Memory B cell (primary cell): ENCODE measurements around the gene C10orf62.
A peak's percentile ranks its signal among the peaks of the same experiment; 100 is the strongest.
"Not testable (repeated sequence)": the region's sequence is repeated elsewhere in the genome, so short reads cannot be mapped to it uniquely, and the experiment has no call there.

Experiments used
- ATAC-seq: fragments of 150-1000 bp; cut with Tn5 transposase; 2 replicates; pipeline ENCODE4 v1.10.0; 2021; ENCODE audit warnings: low read depth, mild to moderate bottlenecking, moderate library complexity
- DNase-seq, 2 donors: peaks; one replicate each; pipeline ENCODE4 v3.0.0; 2022; ENCODE audit warnings: low spot score in 2 of 2
- H3K27ac Mint-ChIP-seq: one replicate; pipeline ENCODE4 v1.8.0; 2022; ENCODE audit warnings: mild to moderate bottlenecking, moderate library complexity, mixed read lengths
- H3K27me3 Mint-ChIP-seq: one replicate; pipeline ENCODE4 v1.8.0; 2022; ENCODE audit warnings: mixed read lengths
- H3K36me3 Mint-ChIP-seq: one replicate; pipeline ENCODE4 v1.8.0; 2022; ENCODE audit warnings: mild to moderate bottlenecking, mixed read lengths
- H3K4me1 Mint-ChIP-seq: one replicate; pipeline ENCODE4 v1.8.0; 2022; ENCODE audit warnings: mixed read lengths
- H3K4me3 Mint-ChIP-seq: one replicate; pipeline ENCODE4 v1.8.0; 2022; ENCODE audit warnings: mild to moderate bottlenecking, moderate library complexity, mixed read lengths
- H3K9me3 Mint-ChIP-seq: one replicate; pipeline ENCODE4 v1.8.0; 2022; ENCODE audit warnings: mixed read lengths

Gene C10orf62

DNA sequence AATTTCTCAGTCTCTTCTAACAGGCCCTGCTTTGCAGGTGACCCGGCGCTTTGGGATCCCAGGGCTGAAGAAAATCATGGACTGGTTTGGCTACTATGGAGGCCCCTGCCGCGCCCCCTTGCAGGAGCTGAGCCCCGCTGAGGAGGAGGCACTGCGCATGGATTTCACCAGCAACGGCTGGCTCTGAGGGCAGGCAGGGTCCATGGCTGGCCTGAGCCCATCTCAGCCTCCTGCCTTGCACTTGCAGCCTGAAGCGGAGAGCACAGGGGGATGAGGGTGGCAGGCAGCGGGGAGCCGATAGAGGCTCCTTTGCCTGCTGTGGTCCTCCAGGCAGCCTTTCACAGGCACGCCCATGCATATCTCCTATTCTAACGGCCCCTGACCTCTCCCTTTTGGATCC lies 22.0 kb downstream of the C10orf62 start:
- Mint-ChIP-seq H3K36me3 (peaks cover under 1% of the 10 kb centered on the region), H3K4me3 (no peak overlapping the region), H3K9me3 (no peaks in the 10 kb centered on the region), H3K27me3 (peaks cover 3% of the 10 kb centered on the region), H3K27ac (no peak overlapping the region), H3K4me1 (no peaks in the 10 kb centered on the region)
- no peak for DNase-seq
- ATAC-seq = no peak

DNA sequence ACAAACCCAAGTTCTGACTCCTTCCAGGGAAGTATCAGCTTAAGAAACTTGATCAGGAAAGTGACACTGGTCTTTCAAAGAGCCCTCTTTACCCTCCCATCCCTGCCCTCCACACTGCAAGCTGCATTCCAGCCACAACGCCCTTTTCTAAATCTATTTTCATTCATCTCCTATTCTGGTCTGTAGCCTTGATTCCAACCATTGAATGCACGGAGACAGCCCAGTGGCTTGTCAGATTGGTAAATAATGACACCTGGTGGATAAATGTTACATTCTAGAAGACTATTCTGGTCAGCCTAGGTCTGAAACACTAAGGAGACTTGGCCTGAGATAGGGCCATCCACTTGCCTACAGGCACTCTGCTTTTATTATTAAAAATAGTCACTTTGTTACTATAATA lies 22.9 kb downstream of the C10orf62 start:
- H3K4me1 Mint-ChIP-seq = no peaks in the 10 kb centered on the region
- ATAC-seq = no peak
- H3K27me3 Mint-ChIP-seq = no peaks in the 10 kb centered on the region
- no peaks in the 10 kb centered on the region for H3K9me3 Mint-ChIP-seq
- H3K36me3 Mint-ChIP-seq = peaks cover 4% of the 10 kb centered on the region
- no peak overlapping the region for H3K27ac Mint-ChIP-seq
- H3K4me3 Mint-ChIP-seq = no peak overlapping the region
- no peak for DNase-seq

- peaks cover 4% of the 10 kb centered on the region for H3K36me3 Mint-ChIP-seq
- no peaks in the 10 kb centered on the region for H3K9me3 Mint-ChIP-seq
- ATAC-seq (no peak), DNase-seq (no peak)
- H3K4me1 Mint-ChIP-seq = no peaks in the 10 kb centered on the region
- H3K4me3 Mint-ChIP-seq = no peak overlapping the region
- H3K27me3 Mint-ChIP-seq = no peaks in the 10 kb centered on the region
- no peak overlapping the region for H3K27ac Mint-ChIP-seq
Observed at GRCh38 chr10:97618285-97618684, 28.8 kb downstream of the C10orf62 start.

- DNase-seq (no peak), ATAC-seq (no peak)
- Mint-ChIP-seq H3K27ac (no peak overlapping the region), H3K36me3 (peaks cover 4% of the 10 kb centered on the region), H3K4me1 (no peaks in the 10 kb centered on the region), H3K4me3 (no peak overlapping the region), H3K9me3 (no peaks in the 10 kb centered on the region), H3K27me3 (no peaks in the 10 kb centered on the region)
Observed at GRCh38 chr10:97618733-97619132, 29.2 kb downstream of the C10orf62 start.

DNA sequence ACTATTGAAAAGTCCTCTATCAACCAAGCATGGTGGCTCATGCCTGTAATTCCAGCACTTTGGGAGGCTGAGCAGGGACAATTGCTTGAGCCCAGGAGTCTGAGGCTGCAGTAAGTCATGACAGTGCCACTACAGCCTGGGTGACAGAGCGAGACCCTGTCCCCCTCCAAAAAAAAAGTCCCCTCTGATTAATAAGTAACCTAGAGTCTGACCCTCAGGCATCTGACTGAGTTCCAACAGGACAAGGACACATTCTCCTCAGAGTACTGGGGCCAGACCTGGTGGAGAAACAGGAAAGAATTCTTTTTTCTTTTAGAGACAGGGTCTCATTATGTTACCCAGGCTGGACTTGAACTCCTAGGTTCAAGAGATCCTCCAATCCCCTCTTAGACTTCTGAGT lies 33.8 kb downstream of the C10orf62 start:
- no peaks in the 10 kb centered on the region for H3K36me3 Mint-ChIP-seq
- no peak overlapping the region for H3K4me3 Mint-ChIP-seq
- no peak overlapping the region for H3K27ac Mint-ChIP-seq
- ATAC-seq (no peak), DNase-seq (no peak)
- H3K27me3 Mint-ChIP-seq = no peaks in the 10 kb centered on the region
- no peaks in the 10 kb centered on the region for H3K9me3 Mint-ChIP-seq
- H3K4me1 Mint-ChIP-seq = no peaks in the 10 kb centered on the region

- H3K4me3 Mint-ChIP-seq = no peak overlapping the region
- H3K36me3 Mint-ChIP-seq = no peaks in the 10 kb centered on the region
- ATAC-seq (no peak), DNase-seq (no peak)
- no peak overlapping the region for H3K27ac Mint-ChIP-seq
- no peaks in the 10 kb centered on the region for H3K27me3 Mint-ChIP-seq
- no peaks in the 10 kb centered on the region for H3K4me1 Mint-ChIP-seq
- no peaks in the 10 kb centered on the region for H3K9me3 Mint-ChIP-seq
Observed at GRCh38 chr10:97627731-97628130, 38.2 kb downstream of the C10orf62 start.

GRCh38 chr10:97628228-97628627 lies 38.7 kb downstream of the C10orf62 start:
- no peak for ATAC-seq
- DNase-seq = no peak
- Mint-ChIP-seq H3K4me1 (peaks cover 1% of the 10 kb centered on the region), H3K36me3 (no peaks in the 10 kb centered on the region), H3K27me3 (no peaks in the 10 kb centered on the region), H3K27ac (no peak overlapping the region), H3K9me3 (no peaks in the 10 kb centered on the region), H3K4me3 (no peak overlapping the region)

- no peaks in the 10 kb centered on the region for H3K27me3 Mint-ChIP-seq
- DNase-seq = no peak
- H3K27ac Mint-ChIP-seq = no peak overlapping the region
- H3K4me1 Mint-ChIP-seq = peaks cover 3% of the 10 kb centered on the region
- no peaks in the 10 kb centered on the region for H3K36me3 Mint-ChIP-seq
- no peaks in the 10 kb centered on the region for H3K9me3 Mint-ChIP-seq
- no peak for ATAC-seq
- no peak overlapping the region for H3K4me3 Mint-ChIP-seq
Observed at GRCh38 chr10:97629289-97629688, 39.8 kb downstream of the C10orf62 start.

DNA sequence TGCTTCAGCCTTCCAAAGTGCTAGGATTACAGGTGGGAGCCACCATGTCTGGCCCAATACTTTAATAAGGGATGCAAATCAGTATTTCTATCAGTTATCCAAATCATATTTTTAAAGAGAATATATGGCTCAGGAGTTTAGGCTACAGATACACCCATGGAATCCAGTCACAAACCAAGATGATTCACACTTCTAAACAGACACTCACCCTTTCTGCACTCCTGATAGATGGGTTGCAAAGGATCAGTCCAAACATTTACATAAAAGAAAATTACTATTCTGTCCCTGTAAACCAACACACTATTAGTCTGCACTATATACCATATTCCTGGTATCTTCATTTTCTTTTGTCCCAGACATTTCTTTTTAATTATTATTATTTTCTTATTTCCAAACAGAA lies 41.6 kb downstream of the C10orf62 start:
- DNase-seq = no peak
- Mint-ChIP-seq H3K9me3 (no peaks in the 10 kb centered on the region), H3K36me3 (no peaks in the 10 kb centered on the region), H3K27me3 (no peaks in the 10 kb centered on the region), H3K4me3 (no peak overlapping the region), H3K27ac (no peak overlapping the region), H3K4me1 (peaks cover 3% of the 10 kb centered on the region)
- no peak for ATAC-seq

DNA sequence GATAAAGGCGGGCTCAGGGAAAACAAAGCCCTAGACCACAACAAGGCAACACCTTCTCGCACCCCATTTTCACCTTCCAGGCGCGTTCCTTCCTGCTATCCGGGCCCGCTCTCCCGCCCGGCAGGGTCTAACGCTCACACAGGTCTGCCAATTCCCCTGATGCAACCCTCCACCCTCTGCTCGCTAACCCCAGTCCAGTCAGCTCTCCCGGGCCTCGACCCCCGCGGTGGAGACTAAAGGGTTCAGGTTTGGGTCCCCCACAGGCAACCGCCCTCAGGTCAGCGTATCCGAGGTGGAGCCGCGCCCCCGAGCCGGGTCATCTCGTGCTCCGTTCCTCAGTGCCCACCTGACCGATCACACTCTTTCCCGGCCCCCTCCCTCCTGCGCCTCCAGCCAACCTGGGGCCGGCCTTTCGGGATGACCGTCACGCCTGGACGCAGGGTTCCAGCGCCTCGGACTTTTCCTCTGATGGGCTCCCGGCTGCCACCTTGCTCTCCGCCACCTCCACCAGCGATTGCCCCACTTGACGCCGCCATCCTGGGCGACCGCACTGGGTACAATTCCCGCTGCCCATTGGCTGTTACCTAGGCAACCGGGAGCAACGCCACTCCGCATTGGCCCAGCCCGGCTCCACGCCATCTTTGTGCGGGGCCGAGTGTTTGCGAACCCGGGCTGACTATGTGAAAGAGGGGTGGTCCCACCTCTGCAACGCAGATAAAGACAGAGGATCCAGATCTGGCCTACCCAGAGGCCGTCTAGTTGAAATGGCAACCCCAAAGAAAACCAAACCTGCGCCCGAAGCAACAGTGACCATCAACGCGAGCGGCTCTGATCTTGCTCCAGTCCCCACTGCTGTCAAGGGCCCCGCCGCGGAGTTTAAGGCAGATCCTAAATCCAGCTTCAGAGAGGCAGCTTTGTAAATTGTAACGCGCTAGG lies 43.7 kb downstream of the C10orf62 start, which contains the start of gene MORN4:
Gene MORN4 (minus strand): TSS at position 552 of the 936 bp plus-strand sequence. CDS start 13,847 bp downstream, outside the sequence.
- no peaks in the 10 kb centered on the region for H3K9me3 Mint-ChIP-seq
- H3K27me3 Mint-ChIP-seq = no peaks in the 10 kb centered on the region
- peak within 1 kb of the TSS; percentile 96 for H3K4me3 Mint-ChIP-seq
- H3K27ac Mint-ChIP-seq = peak within 1 kb of the TSS; percentile 83
- peaks cover 3% of the 10 kb centered on the region for H3K4me1 Mint-ChIP-seq
- DNase-seq (peak; percentile 89 to 94), ATAC-seq (peak; percentile 100)
- H3K36me3 Mint-ChIP-seq = no peaks in the 10 kb centered on the region

DNA sequence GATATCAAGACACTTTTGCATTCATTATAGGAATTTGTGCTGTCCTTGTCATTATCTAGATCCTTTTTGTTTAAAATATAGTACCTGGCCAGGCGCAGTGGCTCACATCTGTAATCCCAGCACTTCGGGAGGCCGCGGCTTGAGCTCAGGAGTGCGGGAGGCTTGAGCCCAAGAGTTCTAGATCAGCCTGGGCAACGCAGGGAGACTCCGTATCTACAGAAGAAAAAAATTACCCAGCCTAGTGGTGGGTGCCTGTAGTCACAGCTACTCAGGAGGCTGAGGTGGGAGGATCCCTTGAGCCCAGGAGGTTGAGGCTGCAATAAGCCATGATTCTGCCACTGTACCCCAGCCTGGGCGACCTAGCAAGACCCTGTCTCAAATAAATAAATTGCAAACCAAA lies 44.4 kb downstream of the C10orf62 start:
- Mint-ChIP-seq H3K36me3 (no peaks in the 10 kb centered on the region), H3K27ac (no peak overlapping the region), H3K4me1 (peaks cover 3% of the 10 kb centered on the region), H3K9me3 (no peaks in the 10 kb centered on the region), H3K27me3 (no peaks in the 10 kb centered on the region), H3K4me3 (peak overlapping the region; percentile 96)
- ATAC-seq (no peak), DNase-seq (no peak)

DNA sequence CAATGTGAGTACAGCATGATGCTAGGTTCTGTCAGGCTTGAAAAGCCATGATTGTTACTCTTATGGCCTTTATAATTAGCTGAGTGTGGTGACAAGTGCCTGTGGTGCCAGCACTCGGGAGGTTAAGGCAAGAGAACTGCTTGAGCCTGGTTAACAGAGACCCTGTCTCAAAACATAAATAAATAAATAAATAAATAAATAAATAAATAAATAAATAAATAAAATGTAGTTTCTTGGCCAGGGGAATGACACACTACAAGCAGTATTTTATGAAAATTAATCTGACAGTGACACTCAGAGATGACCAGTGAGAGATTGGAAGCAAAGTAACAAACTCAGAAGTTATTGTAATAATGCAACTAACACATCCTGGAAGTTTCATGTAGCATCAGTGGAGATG lies 46.1 kb downstream of the C10orf62 start:
- ATAC-seq (no peak), DNase-seq (no peak)
- Mint-ChIP-seq H3K9me3 (no peaks in the 10 kb centered on the region), H3K4me3 (no peak overlapping the region), H3K27me3 (no peaks in the 10 kb centered on the region), H3K4me1 (peaks cover 5% of the 10 kb centered on the region), H3K36me3 (no peaks in the 10 kb centered on the region), H3K27ac (no peak overlapping the region)

- H3K4me3 Mint-ChIP-seq, H3K27me3 Mint-ChIP-seq, ATAC-seq, H3K27ac Mint-ChIP-seq, H3K9me3 Mint-ChIP-seq, H3K36me3 Mint-ChIP-seq, DNase-seq: not testable (repeated sequence)
- H3K4me1 Mint-ChIP-seq = peaks cover 15% of the 10 kb centered on the region
Observed at GRCh38 chr10:97639090-97639489, 49.6 kb downstream of the C10orf62 start.

GRCh38 chr10:97640174-97640867 lies 50.8 kb downstream of the C10orf62 start, which contains the start of gene PI4K2A:
Gene PI4K2A, plus strand, starts transcription at chr10:97640671. Its CDS starts 72 bp downstream, at chr10:97640743.
- ATAC-seq (peak; percentile 94), DNase-seq (peak; percentile 90 to 98)
- Mint-ChIP-seq H3K36me3 (peaks cover 7% of the 10 kb centered on the region), H3K27ac (peak within 1 kb of the TSS; percentile 76), H3K4me3 (peak within 1 kb of the TSS; percentile 92), H3K4me1 (peaks cover 15% of the 10 kb centered on the region), H3K9me3 (no peaks in the 10 kb centered on the region), H3K27me3 (no peaks in the 10 kb centered on the region)
